ENCODE measurements around the gene SMURF2. TPM values are rescaled to one million over a fixed set of nuclear protein-coding genes. Genes with fewer than 3 reads are reported as not detected.
A peak's percentile ranks its signal among the peaks of the same experiment; 100 is the strongest.
"Not testable (repeated sequence)": the region's sequence is repeated elsewhere in the genome, so short reads cannot be mapped to it uniquely, and the experiment has no call there.

Gene SMURF2
- total RNA-seq, 1 donor from 2014 or later: 48.3 TPM

DNA sequence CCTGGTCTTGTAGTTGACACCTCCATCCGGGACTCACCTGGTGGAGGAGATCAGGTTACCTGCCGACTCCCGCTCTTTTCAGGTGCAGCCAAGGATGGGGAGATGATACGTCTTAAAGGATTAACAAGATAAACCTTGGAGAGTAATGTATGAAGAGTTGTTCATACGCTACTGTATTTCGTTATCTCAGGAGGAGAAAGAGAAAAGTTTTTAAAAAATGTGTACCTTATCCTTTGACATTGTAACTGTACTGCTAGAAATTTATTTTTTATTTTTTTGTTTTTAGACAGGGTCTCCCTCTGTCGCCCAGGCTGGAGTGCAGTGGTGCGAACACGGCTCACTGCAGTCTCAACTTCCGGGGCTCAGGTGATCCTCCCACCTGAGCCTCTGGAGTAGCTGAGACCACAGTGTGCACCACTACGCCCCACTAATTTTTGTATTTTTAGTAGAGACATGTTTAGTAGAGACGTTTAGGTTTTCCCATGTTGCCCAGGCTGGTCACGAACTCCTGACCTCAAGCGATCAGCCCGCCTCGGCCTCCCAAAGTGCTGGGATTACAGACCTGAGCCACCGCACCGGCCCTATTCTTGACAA, 764 bp upstream of the SMURF2 start:
- H3K4me3 ChIP-seq (ENCODE audit: low read depth, low read length): peak overlapping the region; percentile 64
- no peak for DNase-seq (ENCODE audit: low read depth)
- TF ChIP-seq CTCF (conservative IDR thresholded peaks at IDR 0.05; ENCODE audit: low read depth, low read length): no peak

GRCh38 chr17:64661726-64661975, 456 bp downstream of the SMURF2 start:
- DNase-seq (ENCODE audit: low read depth): no peak
- peak overlapping the region; percentile 64 for H3K4me3 ChIP-seq (ENCODE audit: low read depth, low read length)
- TF ChIP-seq CTCF (conservative IDR thresholded peaks at IDR 0.05; ENCODE audit: low read depth, low read length): no peak

DNA sequence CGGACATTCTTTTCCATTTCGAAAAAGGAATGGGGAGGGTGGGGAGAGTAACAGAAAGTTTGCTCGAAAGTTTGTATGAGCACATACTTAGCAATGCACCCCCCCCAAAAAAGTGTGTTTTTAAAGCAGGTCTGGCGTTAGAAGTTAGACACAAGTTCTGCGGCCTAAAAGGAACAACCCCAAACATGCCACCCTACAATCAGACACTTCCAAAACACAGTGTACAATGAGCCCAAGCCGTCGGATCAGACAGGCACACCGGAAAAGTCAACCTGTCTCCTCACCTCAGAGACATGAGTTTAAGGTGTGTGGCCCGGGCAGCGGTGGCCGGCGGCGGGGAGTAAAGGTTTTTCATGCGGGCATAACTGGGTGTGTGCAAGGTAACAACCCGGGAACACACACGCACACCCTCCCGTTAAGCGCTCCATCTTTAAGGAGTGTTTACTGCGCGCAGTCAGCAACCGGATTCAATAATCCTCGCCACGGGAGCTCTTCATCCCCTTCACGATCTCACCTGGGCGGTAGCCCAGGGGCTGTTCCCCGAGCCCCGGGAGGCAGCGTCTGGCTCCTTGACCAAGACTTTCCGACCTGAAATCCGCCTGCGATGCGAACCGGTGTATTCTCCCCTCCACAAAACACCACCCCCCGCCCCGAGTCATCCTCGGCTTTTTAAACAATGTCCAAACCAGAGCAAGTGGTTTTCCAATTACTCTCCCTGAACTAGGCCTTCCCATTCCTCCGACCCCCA, 955 bp downstream of the SMURF2 start:
- DNase-seq (ENCODE audit: low read depth): not testable (repeated sequence)
- H3K4me3 ChIP-seq (ENCODE audit: low read depth, low read length): peak overlapping the region; percentile 64

DNA sequence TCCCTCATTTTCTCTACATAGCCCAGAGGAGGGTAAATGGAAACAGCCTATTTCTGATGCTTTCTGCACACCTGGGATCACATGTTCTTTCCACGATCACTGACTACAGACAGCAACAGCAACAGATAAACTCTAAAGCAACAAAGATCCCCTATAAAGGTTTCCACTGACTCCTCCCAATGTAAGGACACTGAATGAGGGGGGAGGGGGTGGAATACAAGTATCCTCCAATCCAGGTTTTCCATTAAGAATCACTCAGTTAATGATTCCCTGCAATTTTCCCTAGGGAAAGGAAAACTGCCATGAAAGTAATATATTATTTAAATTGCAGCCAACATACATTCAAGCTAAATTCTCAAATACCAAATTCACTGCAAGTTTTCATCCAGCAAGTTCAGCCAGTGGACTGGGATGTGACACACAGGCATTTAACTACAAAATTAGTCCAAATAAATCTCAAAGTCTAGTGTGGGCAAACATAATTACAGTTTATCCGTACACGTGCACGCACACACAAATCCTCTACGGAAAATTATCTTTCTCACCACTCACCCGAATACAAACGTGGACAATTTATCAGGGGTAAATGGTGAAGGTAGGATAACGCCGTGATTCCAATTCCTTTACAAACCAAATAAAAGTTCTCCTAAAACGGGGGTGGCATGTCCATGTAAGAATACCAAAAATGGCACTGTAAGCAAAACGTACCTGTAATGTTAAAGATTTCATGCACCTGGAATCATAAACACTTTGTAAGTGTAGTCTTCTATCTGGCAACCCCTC, 1.7 kb downstream of the SMURF2 start:
- H3K4me3 ChIP-seq (ENCODE audit: low read depth, low read length): peak overlapping the region; percentile 64
- not testable (repeated sequence) for DNase-seq (ENCODE audit: low read depth)

GRCh38 chr17:64658931-64659330, 3.2 kb downstream of the SMURF2 start:
- no peak for DNase-seq (ENCODE audit: low read depth)
- no peak for TF ChIP-seq CTCF (conservative IDR thresholded peaks at IDR 0.05; ENCODE audit: low read depth, low read length)
- no peak overlapping the region for H3K4me3 ChIP-seq (ENCODE audit: low read depth, low read length)

DNA sequence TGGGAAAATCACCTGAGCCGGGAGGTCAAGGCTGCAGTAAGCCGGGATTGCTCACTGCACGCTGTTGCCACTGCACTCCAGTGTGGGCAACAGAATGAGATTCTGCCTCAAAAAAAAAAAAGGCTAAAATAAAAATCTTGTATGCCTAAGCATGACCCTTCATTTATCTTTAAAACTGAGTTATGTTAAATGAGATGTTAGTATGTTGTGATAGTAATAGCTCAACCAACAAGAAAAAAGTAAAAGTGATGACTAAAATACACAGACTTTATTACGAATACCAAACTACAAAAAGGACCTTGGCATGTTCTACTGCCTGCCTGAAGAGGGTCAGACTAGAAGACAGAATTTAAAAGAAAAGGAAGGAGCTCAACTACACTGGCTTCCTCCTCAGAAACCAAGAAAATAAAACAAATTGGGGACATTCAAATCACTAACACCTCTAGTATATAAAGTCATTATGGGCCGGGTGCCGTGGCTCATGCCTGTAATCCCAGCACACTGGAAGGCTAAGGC, 4.4 kb downstream of the SMURF2 start:
- H3K4me3 ChIP-seq (ENCODE audit: low read depth, low read length): no peak overlapping the region
- TF ChIP-seq CTCF (conservative IDR thresholded peaks at IDR 0.05; ENCODE audit: low read depth, low read length): no peak
- DNase-seq (ENCODE audit: low read depth): no peak

DNA sequence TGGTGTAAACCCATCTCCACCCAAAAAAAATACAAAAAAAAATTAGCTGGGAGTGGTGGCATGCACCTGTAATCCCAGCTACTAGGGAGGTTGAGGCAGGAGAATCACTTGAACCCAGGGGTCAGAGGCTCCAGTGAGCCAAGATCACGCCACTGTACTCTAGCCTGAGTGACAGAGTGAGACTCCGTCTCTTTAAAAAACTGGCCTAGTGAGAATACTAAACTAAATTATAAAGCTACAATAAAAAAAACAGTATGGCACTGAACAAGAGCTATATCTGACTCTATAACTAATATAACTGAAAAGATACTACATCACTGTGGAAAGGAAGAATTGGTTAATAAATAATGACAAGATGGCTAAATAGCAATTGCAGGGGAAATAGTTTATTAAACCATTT, 6.4 kb downstream of the SMURF2 start:
- TF ChIP-seq CTCF (conservative IDR thresholded peaks at IDR 0.05; ENCODE audit: low read depth, low read length): no peak
- DNase-seq (ENCODE audit: low read depth): no peak
- no peak overlapping the region for H3K4me3 ChIP-seq (ENCODE audit: low read depth, low read length)

DNA sequence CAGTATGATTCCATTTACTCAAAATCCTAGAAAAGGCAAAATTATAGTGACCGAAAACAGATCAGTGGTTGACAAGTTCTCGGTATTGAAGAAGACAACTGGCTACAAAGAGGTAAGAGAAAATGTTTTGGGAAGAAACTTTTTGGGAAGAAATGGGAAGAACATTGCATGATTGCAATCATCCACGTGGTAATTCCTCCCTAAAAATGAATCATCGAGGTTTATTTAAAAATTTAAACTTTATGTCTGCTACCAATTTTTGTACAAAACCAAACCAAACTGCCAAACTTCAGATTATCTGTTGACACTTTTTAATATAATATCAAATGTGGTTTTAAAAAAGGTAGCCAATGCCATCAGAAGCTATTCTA, 8.1 kb downstream of the SMURF2 start:
- no peak for DNase-seq (ENCODE audit: low read depth)
- no peak overlapping the region for H3K4me3 ChIP-seq (ENCODE audit: low read depth, low read length)
- TF ChIP-seq CTCF (conservative IDR thresholded peaks at IDR 0.05; ENCODE audit: low read depth, low read length): no peak
